ENCODE results near the gene ZNF578.
"Not testable (repeated sequence)": the region's sequence is repeated elsewhere in the genome, so short reads cannot be mapped to it uniquely, and the experiment has no call there.

ZNF578 gene

GRCh38 chr19:52535771-52536447, 82.6 kb downstream of the ZNF578 start:
- TF ChIP-seq CTCF (IDR thresholded peaks at IDR 0.05; ENCODE audit: control insufficient read depth, extremely low read depth, insufficient read depth) = no peak
- no peak for DNase-seq (ENCODE audit: low read depth)

GRCh38 chr19:52536448-52536800, 83.1 kb downstream of the ZNF578 start:
- no peak for DNase-seq (ENCODE audit: low read depth)
- H3K4me3 ChIP-seq (ENCODE audit: low read depth, low read length) = no peak overlapping the region
- TF ChIP-seq CTCF (IDR thresholded peaks at IDR 0.05; ENCODE audit: control insufficient read depth, extremely low read depth, insufficient read depth) = no peak

More at GRCh38 chr19:52535771-52536447, 82.6 kb downstream of the ZNF578 start:
- no peak overlapping the region for H3K4me3 ChIP-seq (ENCODE audit: low read depth, low read length)

DNA sequence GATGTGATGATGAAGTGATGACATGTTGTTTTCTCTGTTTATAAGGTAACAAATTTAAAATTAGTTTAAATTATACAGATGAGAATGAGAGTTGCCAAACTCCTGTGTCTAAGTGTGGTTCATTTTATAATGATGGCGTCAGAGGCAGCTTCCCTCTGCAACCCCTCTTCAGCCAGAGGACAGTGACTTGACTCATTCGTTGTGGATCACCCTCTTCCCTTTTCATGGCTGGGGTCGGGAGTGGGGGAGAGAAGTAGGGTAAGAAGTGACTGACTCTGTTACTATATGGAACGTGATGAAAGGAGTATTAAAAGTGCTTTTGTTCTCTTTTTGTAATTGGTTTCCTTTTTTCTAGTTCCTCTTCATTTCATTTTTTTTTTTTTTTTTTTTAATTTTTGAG, 85.5 kb downstream of the ZNF578 start:
- not testable (repeated sequence) for H3K4me3 ChIP-seq (ENCODE audit: low read depth, low read length); DNase-seq (ENCODE audit: low read depth)

DNA sequence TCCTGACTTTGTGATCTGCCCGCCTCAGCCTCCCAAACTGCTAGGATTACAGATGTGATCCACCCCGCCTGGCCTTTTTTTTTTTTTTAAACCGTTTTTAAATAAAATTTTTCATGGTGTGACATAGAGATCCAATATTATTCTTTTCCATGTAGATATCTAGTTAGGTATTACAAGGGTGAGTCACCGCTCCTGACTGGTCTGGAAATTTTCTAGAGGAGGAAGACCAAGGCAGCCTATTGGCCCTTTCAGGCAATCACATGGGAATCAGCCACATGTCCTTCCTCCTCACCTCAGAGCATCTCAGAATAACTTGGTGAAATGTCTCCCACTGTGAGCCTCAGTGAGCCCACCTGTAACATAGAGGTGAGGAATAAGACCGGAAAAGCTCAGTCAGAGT, 87.8 kb downstream of the ZNF578 start:
- DNase-seq (ENCODE audit: low read depth); H3K4me3 ChIP-seq (ENCODE audit: low read depth, low read length): not testable (repeated sequence)

GRCh38 chr19:52541608-52542007, 88.3 kb downstream of the ZNF578 start:
- no peak overlapping the region for H3K4me3 ChIP-seq (ENCODE audit: low read depth, low read length)
- TF ChIP-seq CTCF (IDR thresholded peaks at IDR 0.05; ENCODE audit: control insufficient read depth, extremely low read depth, insufficient read depth) = no peak

GRCh38 chr19:52542541-52542940, 89.2 kb downstream of the ZNF578 start:
- not testable (repeated sequence) for DNase-seq (ENCODE audit: low read depth); H3K4me3 ChIP-seq (ENCODE audit: low read depth, low read length)

More at GRCh38 chr19:52541608-52542007, 88.3 kb downstream of the ZNF578 start:
- no peak for DNase-seq (ENCODE audit: low read depth)

- TF ChIP-seq CTCF (IDR thresholded peaks at IDR 0.05; ENCODE audit: control insufficient read depth, extremely low read depth, insufficient read depth) = no peak
- no peak overlapping the region for H3K4me3 ChIP-seq (ENCODE audit: low read depth, low read length)
- no peak for DNase-seq (ENCODE audit: low read depth)
These were observed 89.8 kb downstream of the ZNF578 start for GRCh38 chr19:52542984-52543664.

- DNase-seq (ENCODE audit: low read depth) = no peak
- no peak overlapping the region for H3K4me3 ChIP-seq (ENCODE audit: low read depth, low read length)
- no peak for TF ChIP-seq CTCF (IDR thresholded peaks at IDR 0.05; ENCODE audit: control insufficient read depth, extremely low read depth, insufficient read depth)
These were observed 101.0 kb downstream of the ZNF578 start for GRCh38 chr19:52554216-52554971.
